GM23338 (cell line): ENCODE results near the gene ETV3. TPM values are rescaled to one million over a fixed set of nuclear protein-coding genes. Genes with fewer than 3 reads are reported as not detected.

Experiments
- ATAC-seq: fragments of 200-7000 bp; cut with Tn5 transposase; 3 replicates; pipeline ENCODE4 v1.9.1; 2020
- DNase-seq: peaks from one replicate; pipeline ENCODE4 v3.0.0-alpha.2; 2015; ENCODE audit warnings: low spot score
- H2AFZ ChIP-seq: fragments of 200-600 bp; sonication (generic); 2 replicates; pipeline ENCODE4 v1.8.0; 2016; ENCODE audit warnings: antibody characterized with exemption, mild to moderate bottlenecking, moderate library complexity
- H3F3A ChIP-seq: fragments of 200-600 bp; sonication (generic); replicated peaks from 2 replicates; pipeline ENCODE4 v1.8.0; 2017; ENCODE audit warnings: antibody characterized with exemption, mixed run types, low read depth
- H3K27ac ChIP-seq: fragments of 200-600 bp; sonication (generic); 2 replicates; pipeline ENCODE4 v1.6.1; 2016; ENCODE audit warnings: low read depth
- H3K27me3 ChIP-seq: fragments of 200-600 bp; sonication (generic); 2 replicates; pipeline ENCODE4 v1.8.0; 2016; ENCODE audit warnings: mild to moderate bottlenecking, mixed run types, moderate library complexity; ENCODE audit not compliant: insufficient read depth
- H3K36me3 ChIP-seq: fragments of 200-600 bp; sonication (generic); 2 replicates; pipeline ENCODE4 v1.8.0; 2016; ENCODE audit warnings: mild to moderate bottlenecking; ENCODE audit not compliant: insufficient read depth
- H3K4me1 ChIP-seq: fragments of 200-600 bp; sonication (generic); 2 replicates; pipeline ENCODE4 v1.8.0; 2016; ENCODE audit warnings: mild to moderate bottlenecking, moderate library complexity; ENCODE audit not compliant: insufficient read depth
- H3K4me2 ChIP-seq: fragments of 200-600 bp; sonication (generic); 2 replicates; pipeline ENCODE4 v1.7.1; 2017; ENCODE audit warnings: mixed run types
- H3K4me3 ChIP-seq: fragments of 200-600 bp; sonication (generic); 2 replicates; pipeline ENCODE4 v1.6.1; 2016; ENCODE audit warnings: mixed run types
- H3K79me2 ChIP-seq: fragments of 200-600 bp; sonication (generic); replicated peaks from 2 replicates; pipeline ENCODE4 v1.8.0; 2017; ENCODE audit warnings: mild to moderate bottlenecking; ENCODE audit not compliant: insufficient read depth
- H3K9me2 ChIP-seq: fragments of 200-600 bp; sonication (generic); 2 replicates; pipeline ENCODE4 v1.8.0; 2017; ENCODE audit not compliant: insufficient read depth
- H4K20me1 ChIP-seq: fragments of 200-600 bp; sonication (generic); replicated peaks from 2 replicates; pipeline ENCODE4 v1.8.0; 2017; ENCODE audit warnings: mild to moderate bottlenecking; ENCODE audit not compliant: insufficient read depth
- H3K27ac Mint-ChIP-seq: 2 replicates; pipeline ENCODE4 v1.8.0; 2020; ENCODE audit warnings: inconsistent platforms, mild to moderate bottlenecking, moderate library complexity, mixed read lengths
- H3K27me3 Mint-ChIP-seq: 3 replicates; pipeline ENCODE4 v1.8.0; 2022; ENCODE audit warnings: low read depth, mild to moderate bottlenecking, moderate library complexity, mixed read lengths, inconsistent platforms; ENCODE audit not compliant: insufficient read depth, poor library complexity
- H3K36me3 Mint-ChIP-seq: 3 replicates; pipeline ENCODE4 v1.8.0; 2021; ENCODE audit warnings: low read depth, mild to moderate bottlenecking, inconsistent platforms, moderate library complexity, mixed read lengths
- H3K4me1 Mint-ChIP-seq: 3 replicates; pipeline ENCODE4 v1.8.0; 2020; ENCODE audit warnings: mild to moderate bottlenecking, inconsistent platforms, mixed read lengths
- H3K4me3 Mint-ChIP-seq: 3 replicates; pipeline ENCODE4 v1.8.0; 2021; ENCODE audit warnings: moderate library complexity, mild to moderate bottlenecking, inconsistent platforms, mixed read lengths
- H3K9me3 Mint-ChIP-seq: 3 replicates; pipeline ENCODE4 v1.8.0; 2020; ENCODE audit warnings: moderate library complexity, mild to moderate bottlenecking, inconsistent platforms, mixed read lengths
- CREB1 ChIP-seq: fragments of 250-450 bp; sonication (Bioruptor Pico); IDR thresholded peaks from 2 replicates; pipeline ENCODE4 v1.5.0; 2020; ENCODE audit warnings: low read depth, mild to moderate bottlenecking, moderate library complexity
- CTCF ChIP-seq, 2 experiments: fragments of 200-600 bp in 1 of 2; sonication (generic) in 1 of 2; conservative IDR thresholded peaks; 2 replicates each; pipeline versions ENCODE4 v1.5.1 to v1.6.1; 2016 to 2017; ENCODE audit warnings: antibody characterized with exemption in 2 of 2, low read depth in 2 of 2, mild to moderate bottlenecking in 2 of 2, moderate library complexity in 1 of 2
- ETS1 ChIP-seq: IDR thresholded peaks from 2 replicates; pipeline ENCODE4 v1.6.1; 2016; ENCODE audit warnings: antibody characterized with exemption
- EZH2 ChIP-seq: fragments of 200-600 bp; sonication (generic); IDR thresholded peaks from one replicate; pipeline ENCODE4 v1.8.0; 2017; ENCODE audit warnings: antibody characterized with exemption, mild to moderate bottlenecking, low read depth; ENCODE audit not compliant: unreplicated experiment
- JUNB ChIP-seq: IDR thresholded peaks from one replicate; pipeline ENCODE4 v1.6.1; 2016; ENCODE audit warnings: antibody characterized with exemption; ENCODE audit not compliant: unreplicated experiment
- NANOG ChIP-seq: IDR thresholded peaks from 2 replicates; pipeline ENCODE4 v1.6.1; 2016; ENCODE audit warnings: antibody characterized with exemption, borderline replicate concordance
- POLR2AphosphoS5 ChIP-seq: IDR thresholded peaks from 2 replicates; pipeline ENCODE4 v1.6.1; 2016; ENCODE audit warnings: antibody characterized with exemption, low read depth
- REST ChIP-seq: IDR thresholded peaks from one replicate; pipeline ENCODE4 v1.6.1; 2018; ENCODE audit warnings: antibody characterized with exemption; ENCODE audit not compliant: unreplicated experiment
- STAT1 ChIP-seq: IDR thresholded peaks from one replicate; pipeline ENCODE4 v1.6.1; 2016; ENCODE audit warnings: antibody characterized with exemption; ENCODE audit not compliant: unreplicated experiment
- ZNF114 ChIP-seq: fragments of 250-450 bp; sonication (Bioruptor Pico); IDR thresholded peaks from 2 replicates; pipeline ENCODE4 v1.5.0; 2020; ENCODE audit warnings: mild to moderate bottlenecking, moderate library complexity
- ZNF331 ChIP-seq: fragments of 250-450 bp; sonication (Bioruptor Pico); IDR thresholded peaks from 2 replicates; pipeline ENCODE4 v1.5.0; 2020; ENCODE audit warnings: low read depth, mild to moderate bottlenecking, moderate library complexity
- ZNF462 ChIP-seq: fragments of 250-450 bp; sonication (Bioruptor Pico); IDR thresholded peaks from 2 replicates; pipeline ENCODE4 v1.5.0; 2020; ENCODE audit warnings: mild to moderate bottlenecking, moderate library complexity
- polyA plus RNA-seq: library from polyadenylated mRNA; unstranded; fragments of >200 nt; fragmentation: Nextera tagmentation; extraction: Ambion mirVana; gene quantifications from 2 replicates; pipeline ENCODE4 v1.2.1, GENCODE V29; 2016
- total RNA-seq: library from RNA; depleted of rRNA; stranded (reverse); fragments of >200 nt; shearing (Covaris generic); gene quantifications from 2 replicates; pipeline ENCODE4 v1.2.3, GENCODE V29; 2014

ETV3 gene
- total and polyA plus RNA-seq, 2 experiments from 2014 or later: 8.1 to 19.6 TPM

- H3K4me3 Mint-ChIP-seq: no peak overlapping the region
- no peak overlapping the region for H2AFZ ChIP-seq
- H3K4me3 ChIP-seq: no peak overlapping the region
- DNase-seq (no peak), ATAC-seq (no peak)
- peaks cover 2% of the 10 kb centered on the region for H3K4me1 Mint-ChIP-seq
- peaks cover 2% of the 10 kb centered on the region for H3K27me3 Mint-ChIP-seq
- no peaks in the 10 kb centered on the region for H3K27me3 ChIP-seq
- H3K36me3 ChIP-seq: peaks cover 47% of the 10 kb centered on the region
- H3F3A ChIP-seq: no peaks in the 10 kb centered on the region
- H3K9me2 ChIP-seq: no peaks in the 10 kb centered on the region
- no peak for TF ChIP-seq JUNB
- TF ChIP-seq CTCF (conservative IDR thresholded peaks at IDR 0.05; ENCODE audit: low read depth in 2 of 2): no peak
- TF ChIP-seq NANOG: no peak
- TF ChIP-seq EZH2: no peak
- no peak for TF ChIP-seq ZNF114
- no peak for TF ChIP-seq STAT1
- no peak for TF ChIP-seq CREB1 (CRISPR knock-in tag)
- no peak for TF ChIP-seq ETS1
- no peak for TF ChIP-seq POLR2AphosphoS5
- no peak for TF ChIP-seq ZNF331 (CRISPR knock-in tag)
- no peak for TF ChIP-seq REST
- TF ChIP-seq ZNF462: no peak
- peaks cover 8% of the 10 kb centered on the region for H3K79me2 ChIP-seq
- peaks cover 69% of the 10 kb centered on the region for H3K36me3 Mint-ChIP-seq
- no peak overlapping the region for H3K27ac ChIP-seq
- no peak overlapping the region for H3K4me2 ChIP-seq
- H3K27ac Mint-ChIP-seq: no peak overlapping the region
- peaks cover 13% of the 10 kb centered on the region for H4K20me1 ChIP-seq
- no peaks in the 10 kb centered on the region for H3K9me3 Mint-ChIP-seq
- H3K4me1 ChIP-seq: peaks cover 1% of the 10 kb centered on the region
Observed at GRCh38 chr1:157131281-157131680, 6.9 kb downstream of the ETV3 start.
